ENCODE measurements around the gene LAMTOR2.

Gene LAMTOR2

GRCh38 chr1:156100205-156100995, 45.8 kb downstream of the LAMTOR2 start:
- H3K4me3 ChIP-seq (ENCODE audit: low read length) = no peak overlapping the region
- TF ChIP-seq, protein P1, sequence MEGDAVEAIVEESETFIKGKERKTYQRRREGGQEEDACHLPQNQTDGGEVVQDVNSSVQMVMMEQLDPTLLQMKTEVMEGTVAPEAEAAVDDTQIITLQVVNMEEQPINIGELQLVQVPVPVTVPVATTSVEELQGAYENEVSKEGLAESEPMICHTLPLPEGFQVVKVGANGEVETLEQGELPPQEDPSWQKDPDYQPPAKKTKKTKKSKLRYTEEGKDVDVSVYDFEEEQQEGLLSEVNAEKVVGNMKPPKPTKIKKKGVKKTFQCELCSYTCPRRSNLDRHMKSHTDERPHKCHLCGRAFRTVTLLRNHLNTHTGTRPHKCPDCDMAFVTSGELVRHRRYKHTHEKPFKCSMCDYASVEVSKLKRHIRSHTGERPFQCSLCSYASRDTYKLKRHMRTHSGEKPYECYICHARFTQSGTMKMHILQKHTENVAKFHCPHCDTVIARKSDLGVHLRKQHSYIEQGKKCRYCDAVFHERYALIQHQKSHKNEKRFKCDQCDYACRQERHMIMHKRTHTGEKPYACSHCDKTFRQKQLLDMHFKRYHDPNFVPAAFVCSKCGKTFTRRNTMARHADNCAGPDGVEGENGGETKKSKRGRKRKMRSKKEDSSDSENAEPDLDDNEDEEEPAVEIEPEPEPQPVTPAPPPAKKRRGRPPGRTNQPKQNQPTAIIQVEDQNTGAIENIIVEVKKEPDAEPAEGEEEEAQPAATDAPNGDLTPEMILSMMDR (conservative IDR thresholded peaks at IDR 0.05; ENCODE audit: low read depth, low read length) = no peak
- no peak for DNase-seq (ENCODE audit: low read depth)

- H3K4me3 ChIP-seq (ENCODE audit: low read length) = no peak overlapping the region
- TF ChIP-seq, protein P1 (conservative IDR thresholded peaks at IDR 0.05; ENCODE audit: low read depth, low read length) = no peak
- DNase-seq (ENCODE audit: low read depth) = no peak
Observed at GRCh38 chr1:156101880-156102279, 47.3 kb downstream of the LAMTOR2 start.

DNA sequence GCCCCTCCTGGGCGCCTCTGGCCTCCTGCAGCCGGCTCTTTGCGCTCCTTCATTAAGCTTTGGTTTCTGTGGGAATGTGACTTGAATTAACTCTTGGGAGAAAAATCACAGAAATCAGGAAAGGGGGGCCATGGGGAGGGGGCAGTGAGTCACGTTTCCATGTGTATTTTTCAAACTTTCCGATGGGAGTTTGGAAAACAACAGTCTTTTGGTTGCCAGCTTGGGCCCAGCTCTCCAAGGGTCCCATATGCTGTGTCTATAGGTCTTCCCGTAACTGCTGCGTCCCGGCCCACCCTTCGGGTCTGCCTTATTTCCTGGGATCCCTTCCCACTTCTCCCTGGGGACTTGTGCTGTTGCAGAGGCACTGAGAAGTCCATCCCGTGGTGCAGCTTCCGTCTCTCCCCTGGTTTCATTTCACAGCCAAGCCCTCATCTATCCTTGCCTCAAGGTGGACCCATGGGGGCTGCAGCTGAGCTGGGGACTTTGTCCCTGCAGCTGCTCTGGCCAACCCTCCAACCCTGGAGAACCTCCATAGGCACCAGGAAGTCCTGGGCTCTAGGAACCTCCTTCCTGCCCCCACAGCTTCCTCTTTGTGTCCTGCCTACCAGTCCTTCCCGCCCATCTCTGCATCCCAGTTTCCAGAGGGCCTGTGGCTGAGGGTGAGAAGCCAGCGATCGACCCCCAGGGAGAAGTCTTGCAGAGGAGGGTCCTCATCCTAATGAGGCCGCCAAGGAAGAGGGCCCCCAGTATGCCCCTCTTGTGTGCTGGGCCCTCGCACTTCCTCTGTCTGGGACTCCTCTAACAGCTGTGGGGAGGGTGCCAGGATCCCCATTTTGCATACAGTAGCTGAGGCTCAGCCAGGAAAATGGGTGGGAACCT, 48.3 kb downstream of the LAMTOR2 start:
- H3K4me3 ChIP-seq (ENCODE audit: low read length) = no peak overlapping the region
- DNase-seq (ENCODE audit: low read depth) = no peak
- TF ChIP-seq, protein P1 (conservative IDR thresholded peaks at IDR 0.05; ENCODE audit: low read depth, low read length) = no peak

- no peak overlapping the region for H3K4me3 ChIP-seq (ENCODE audit: low read length)
- TF ChIP-seq, protein P1 (conservative IDR thresholded peaks at IDR 0.05; ENCODE audit: low read depth, low read length) = no peak
- DNase-seq (ENCODE audit: low read depth) = no peak
Observed at GRCh38 chr1:156103521-156103947, 49.0 kb downstream of the LAMTOR2 start.

DNA sequence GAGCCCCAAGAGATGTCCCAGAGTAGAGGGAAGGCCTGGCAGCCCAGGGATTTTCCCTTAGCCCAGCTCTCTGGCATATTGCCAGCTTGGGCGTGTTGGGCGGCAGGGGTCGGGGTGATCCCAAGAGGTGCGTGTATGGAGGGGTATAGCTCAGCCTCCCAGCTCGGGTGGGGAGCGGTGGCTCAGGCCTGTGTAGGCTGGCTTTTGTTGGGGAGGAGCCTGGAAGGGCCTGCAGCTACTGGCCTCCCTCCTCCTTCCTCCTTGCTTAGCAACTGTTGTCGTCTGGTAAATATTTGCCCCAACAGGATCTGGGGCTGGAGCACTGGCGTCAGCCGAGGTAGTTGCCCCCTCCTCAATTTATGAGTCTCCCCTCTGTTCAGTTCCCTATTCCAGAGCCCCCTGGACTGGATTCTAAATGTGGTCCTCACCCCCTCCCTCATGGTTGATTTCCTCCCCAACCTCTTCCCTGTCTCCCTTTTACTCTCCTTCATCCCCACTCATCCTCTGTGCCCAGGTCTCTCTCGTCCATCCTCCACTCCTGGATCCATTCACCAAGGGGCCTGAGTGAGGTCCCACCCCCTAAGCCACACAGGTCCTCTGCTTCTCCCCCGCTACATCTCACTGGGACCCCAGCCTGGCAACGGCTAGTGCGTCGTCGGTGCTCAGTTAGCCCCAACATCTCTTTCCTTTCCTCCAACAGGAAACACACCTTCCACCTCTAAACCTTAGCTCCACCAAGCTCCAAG, 49.7 kb downstream of the LAMTOR2 start:
- DNase-seq (ENCODE audit: low read depth) = peak; percentile 84
- TF ChIP-seq, protein P1 (conservative IDR thresholded peaks at IDR 0.05; ENCODE audit: low read depth, low read length) = no peak
- H3K4me3 ChIP-seq (ENCODE audit: low read length) = no peak overlapping the region

- TF ChIP-seq, protein P1 (conservative IDR thresholded peaks at IDR 0.05; ENCODE audit: low read depth, low read length) = no peak
- DNase-seq (ENCODE audit: low read depth) = no peak
- no peak overlapping the region for H3K4me3 ChIP-seq (ENCODE audit: low read length)
Observed at GRCh38 chr1:156104861-156105832, 50.6 kb downstream of the LAMTOR2 start.
